Breast epithelium (tissue), 3 donors: Measurements from ENCODE around the gene PNMA5.

Source experiments
- POLR2A ChIP-seq: fragments of 450-650 bp; IDR thresholded peaks from one replicate; pipeline ENCODE4 v1.6.1; 2016; ENCODE audit warnings: antibody characterized with exemption, mild to moderate bottlenecking, moderate library complexity
- POLR2AphosphoS5 ChIP-seq, 3 donors: sonication (generic); formaldehyde crosslinking; IDR thresholded peaks; one replicate each; pipeline ENCODE4 v1.6.1; 2017; ENCODE audit warnings: antibody characterized with exemption in 3 of 3
- TF ChIP-seq, protein P1 (sequence below), 3 donors: fragments of 450-650 bp; IDR thresholded peaks; one replicate each; pipeline ENCODE4 v1.5.1; 2016 to 2017; ENCODE audit warnings: antibody characterized with exemption in 3 of 3, mild to moderate bottlenecking in 3 of 3, moderate library complexity in 3 of 3

DNA sequence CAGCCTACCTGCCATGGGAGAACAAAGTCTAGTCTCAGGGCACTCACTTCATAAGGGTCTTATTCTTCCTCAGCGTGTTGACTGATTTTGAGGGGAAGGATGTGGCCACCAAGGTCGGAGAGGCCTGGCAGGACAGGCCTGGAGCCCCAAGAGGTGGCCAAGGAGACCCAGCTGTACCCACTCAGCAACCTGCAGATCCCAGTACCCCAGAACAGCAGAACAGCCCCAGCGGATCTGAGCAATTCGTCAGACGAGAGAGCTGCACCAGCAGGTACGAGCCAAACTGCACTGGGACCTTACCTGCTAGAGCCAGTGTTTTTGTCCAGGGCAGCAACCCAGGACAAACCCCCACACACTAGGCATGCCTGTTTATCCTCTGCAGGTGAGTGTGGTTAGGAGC is 34.3 kb downstream of the PNMA5 start:
- TF ChIP-seq, protein P1, sequence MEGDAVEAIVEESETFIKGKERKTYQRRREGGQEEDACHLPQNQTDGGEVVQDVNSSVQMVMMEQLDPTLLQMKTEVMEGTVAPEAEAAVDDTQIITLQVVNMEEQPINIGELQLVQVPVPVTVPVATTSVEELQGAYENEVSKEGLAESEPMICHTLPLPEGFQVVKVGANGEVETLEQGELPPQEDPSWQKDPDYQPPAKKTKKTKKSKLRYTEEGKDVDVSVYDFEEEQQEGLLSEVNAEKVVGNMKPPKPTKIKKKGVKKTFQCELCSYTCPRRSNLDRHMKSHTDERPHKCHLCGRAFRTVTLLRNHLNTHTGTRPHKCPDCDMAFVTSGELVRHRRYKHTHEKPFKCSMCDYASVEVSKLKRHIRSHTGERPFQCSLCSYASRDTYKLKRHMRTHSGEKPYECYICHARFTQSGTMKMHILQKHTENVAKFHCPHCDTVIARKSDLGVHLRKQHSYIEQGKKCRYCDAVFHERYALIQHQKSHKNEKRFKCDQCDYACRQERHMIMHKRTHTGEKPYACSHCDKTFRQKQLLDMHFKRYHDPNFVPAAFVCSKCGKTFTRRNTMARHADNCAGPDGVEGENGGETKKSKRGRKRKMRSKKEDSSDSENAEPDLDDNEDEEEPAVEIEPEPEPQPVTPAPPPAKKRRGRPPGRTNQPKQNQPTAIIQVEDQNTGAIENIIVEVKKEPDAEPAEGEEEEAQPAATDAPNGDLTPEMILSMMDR (IDR thresholded peaks at IDR 0.05), result no peak
- TF ChIP-seq POLR2A (no peak), POLR2AphosphoS5 (IDR thresholded peaks at IDR 0.05) (no peak)
